Fibroblast of the aortic adventitia (primary cell): ENCODE measurements around the gene REG3A. TPM values are rescaled to one million over a fixed set of nuclear protein-coding genes. Genes with fewer than 3 reads are reported as not detected.

Experiments
- DNase-seq: peaks from one replicate; pipeline ENCODE4 v3.0.0-alpha.2; 2010; ENCODE audit warnings: low read depth
- H3K4me3 ChIP-seq: 2 replicates; pipeline ENCODE4 v1.5.1; 2011; ENCODE audit warnings: low read depth, mild to moderate bottlenecking, control low read depth, low read length, moderate library complexity
- CTCF ChIP-seq: IDR thresholded peaks from 2 replicates; pipeline ENCODE4 v1.5.1; 2011; ENCODE audit warnings: mild to moderate bottlenecking, low read length, control low read depth, inconsistent platforms; ENCODE audit not compliant: insufficient read depth
- total RNA-seq: library from RNA; depleted of rRNA; stranded (reverse); fragments of >200 nt; gene quantifications from 2 replicates; pipeline ENCODE4 v1.2.3, GENCODE V29; 2012; ENCODE audit warnings: low replicate concordance

Gene REG3A
- total RNA-seq, 1 donor, result not detected

GRCh38 chr2:79155826-79156476 lies 3.6 kb downstream of the REG3A start:
- no peak for TF ChIP-seq CTCF
- no peak for DNase-seq
- H3K4me3 ChIP-seq, result no peak overlapping the region

- no peak for DNase-seq
- no peak for TF ChIP-seq CTCF
- H3K4me3 ChIP-seq, result no peak overlapping the region
Observed at GRCh38 chr2:79139423-79139822, 20.1 kb downstream of the REG3A start.

- no peak overlapping the region for H3K4me3 ChIP-seq
- DNase-seq, result no peak
- no peak for TF ChIP-seq CTCF
Observed at GRCh38 chr2:79138385-79138784, 21.2 kb downstream of the REG3A start.

GRCh38 chr2:79131687-79132086 lies 27.9 kb downstream of the REG3A start:
- H3K4me3 ChIP-seq, result no peak overlapping the region
- DNase-seq, result no peak
- TF ChIP-seq CTCF, result no peak

- TF ChIP-seq CTCF, result no peak
- no peak for DNase-seq
- H3K4me3 ChIP-seq, result no peak overlapping the region
Observed at GRCh38 chr2:79129804-79130203, 29.7 kb downstream of the REG3A start.

- TF ChIP-seq CTCF, result no peak
- H3K4me3 ChIP-seq, result no peak overlapping the region
- DNase-seq, result no peak
Observed at GRCh38 chr2:79129260-79129659, 30.3 kb downstream of the REG3A start.

GRCh38 chr2:79128406-79128805 lies 31.1 kb downstream of the REG3A start:
- no peak overlapping the region for H3K4me3 ChIP-seq
- TF ChIP-seq CTCF, result no peak
- DNase-seq, result no peak
